Measurements from ENCODE around the gene SULT4A1.
A peak's percentile ranks its signal among the peaks of the same experiment; 100 is the strongest.

SULT4A1 gene

GRCh38 chr22:43837666-43838065 is 24.6 kb downstream of the SULT4A1 start:
- Histone ChIP-seq H3K27ac (replicated peaks; ENCODE audit: low read length) (no peak overlapping the region), H2BK15ac (ENCODE audit: low read length) (no peak overlapping the region), H2BK120ac (ENCODE audit: low read depth, low read length) (no peak overlapping the region), H4K91ac (ENCODE audit: low read depth, low read length, poor library complexity) (no peak overlapping the region), H4K8ac (ENCODE audit: low read depth, low read length) (no peak overlapping the region), H2BK12ac (ENCODE audit: low read length) (no peak overlapping the region), H3K9me3 (replicated peaks in 1 of 2; ENCODE audit: control insufficient read depth in 2 of 2, insufficient read depth in 1 of 2, low read depth in 1 of 2, low read length in 2 of 2) (peaks cover 0 to 2% of the 10 kb centered on the region in 2 donors), H3K18ac (ENCODE audit: low read length) (peak overlapping the region; percentile 57), H3K79me1 (ENCODE audit: low read depth, low read length) (peaks cover 3% of the 10 kb centered on the region), H3K36me3 (replicated peaks in 1 of 2; ENCODE audit: control insufficient read depth in 2 of 2, insufficient read depth in 2 of 2, low read length in 2 of 2) (peaks cover 5 to 32% of the 10 kb centered on the region in 2 donors), H3K27me3 (ENCODE audit: control insufficient read depth in 3 of 3, insufficient read depth in 3 of 3, low read depth in 1 of 3, low read length in 3 of 3) (no peaks in the 10 kb centered on the region), H2AFZ (ENCODE audit: low read length) (no peak overlapping the region), H3K4me3 (ENCODE audit: low read length in 2 of 2) (no peak overlapping the region), H2BK5ac (ENCODE audit: low read length) (peak overlapping the region; percentile 82), H3K14ac (ENCODE audit: low read length) (no peak overlapping the region), H3K4me1 (ENCODE audit: control insufficient read depth in 2 of 2, insufficient read depth in 1 of 2, low read depth in 1 of 2, low read length in 2 of 2) (peaks cover 0 to 2% of the 10 kb centered on the region in 2 donors), H3K4me2 (ENCODE audit: insufficient read depth, low read length, poor library complexity, severe bottlenecking) (no peak overlapping the region), H3K4ac (ENCODE audit: low read length) (no peak overlapping the region), H2AK5ac (ENCODE audit: low read depth, low read length) (no peak overlapping the region), H3K9ac (ENCODE audit: low read depth, low read length, poor library complexity) (no peak overlapping the region), H3K23ac (ENCODE audit: low read depth, low read length, poor library complexity) (peak overlapping the region; percentile 65)
- no CpG with 5 or more reads among the region's 9 CpGs for WGBS, 2 donors (ENCODE audit: extremely low coverage in 2 of 2, insufficient read length in 2 of 2, insufficient replicate concordance in 1 of 2)
- no peak for DNase-seq (ENCODE audit: low spot score)

GRCh38 chr22:43835736-43836135 is 26.6 kb downstream of the SULT4A1 start:
- Histone ChIP-seq H3K27me3 (ENCODE audit: control insufficient read depth in 3 of 3, insufficient read depth in 3 of 3, low read depth in 1 of 3, low read length in 3 of 3) (no peaks in the 10 kb centered on the region), H2BK120ac (ENCODE audit: low read depth, low read length) (no peak overlapping the region), H4K8ac (ENCODE audit: low read depth, low read length) (no peak overlapping the region), H3K36me3 (replicated peaks in 1 of 2; ENCODE audit: control insufficient read depth in 2 of 2, insufficient read depth in 2 of 2, low read length in 2 of 2) (peaks cover 7 to 44% of the 10 kb centered on the region in 2 donors), H3K9me3 (replicated peaks in 1 of 2; ENCODE audit: control insufficient read depth in 2 of 2, insufficient read depth in 1 of 2, low read depth in 1 of 2, low read length in 2 of 2) (peaks cover 0 to 2% of the 10 kb centered on the region in 2 donors), H2AFZ (ENCODE audit: low read length) (no peak overlapping the region), H3K23ac (ENCODE audit: low read depth, low read length, poor library complexity) (no peak overlapping the region), H3K18ac (ENCODE audit: low read length) (no peak overlapping the region), H2BK5ac (ENCODE audit: low read length) (no peak overlapping the region), H3K4me3 (ENCODE audit: low read length in 2 of 2) (no peak overlapping the region), H3K4me2 (ENCODE audit: insufficient read depth, low read length, poor library complexity, severe bottlenecking) (no peak overlapping the region), H2BK15ac (ENCODE audit: low read length) (no peak overlapping the region), H3K9ac (ENCODE audit: low read depth, low read length, poor library complexity) (no peak overlapping the region), H3K14ac (ENCODE audit: low read length) (no peak overlapping the region), H3K4ac (ENCODE audit: low read length) (no peak overlapping the region), H3K27ac (replicated peaks; ENCODE audit: low read length) (no peak overlapping the region), H4K91ac (ENCODE audit: low read depth, low read length, poor library complexity) (no peak overlapping the region), H3K4me1 (ENCODE audit: control insufficient read depth in 2 of 2, insufficient read depth in 1 of 2, low read depth in 1 of 2, low read length in 2 of 2) (peaks cover 0 to 2% of the 10 kb centered on the region in 2 donors), H2BK12ac (ENCODE audit: low read length) (no peak overlapping the region), H2AK5ac (ENCODE audit: low read depth, low read length) (no peak overlapping the region), H3K79me1 (ENCODE audit: low read depth, low read length) (peaks cover 2% of the 10 kb centered on the region)
- WGBS, 2 donors (ENCODE audit: extremely low coverage in 2 of 2, insufficient read length in 2 of 2, insufficient replicate concordance in 1 of 2), result no CpG with 5 or more reads among the region's 13 CpGs
- no peak for DNase-seq (ENCODE audit: low spot score)

GRCh38 chr22:43835166-43835565 is 27.1 kb downstream of the SULT4A1 start:
- Histone ChIP-seq H3K79me1 (ENCODE audit: low read depth, low read length) (peaks cover 2% of the 10 kb centered on the region), H3K4me2 (ENCODE audit: insufficient read depth, low read length, poor library complexity, severe bottlenecking) (no peak overlapping the region), H3K27ac (replicated peaks; ENCODE audit: low read length) (no peak overlapping the region), H2AK5ac (ENCODE audit: low read depth, low read length) (no peak overlapping the region), H3K18ac (ENCODE audit: low read length) (peak overlapping the region; percentile 80), H3K36me3 (replicated peaks in 1 of 2; ENCODE audit: control insufficient read depth in 2 of 2, insufficient read depth in 2 of 2, low read length in 2 of 2) (peaks cover 7 to 49% of the 10 kb centered on the region in 2 donors), H3K9ac (ENCODE audit: low read depth, low read length, poor library complexity) (no peak overlapping the region), H4K91ac (ENCODE audit: low read depth, low read length, poor library complexity) (no peak overlapping the region), H3K9me3 (replicated peaks in 1 of 2; ENCODE audit: control insufficient read depth in 2 of 2, insufficient read depth in 1 of 2, low read depth in 1 of 2, low read length in 2 of 2) (peaks cover 0 to 2% of the 10 kb centered on the region in 2 donors), H2BK12ac (ENCODE audit: low read length) (no peak overlapping the region), H3K23ac (ENCODE audit: low read depth, low read length, poor library complexity) (no peak overlapping the region), H3K4ac (ENCODE audit: low read length) (no peak overlapping the region), H2BK5ac (ENCODE audit: low read length) (no peak overlapping the region), H2BK15ac (ENCODE audit: low read length) (no peak overlapping the region), H4K8ac (ENCODE audit: low read depth, low read length) (no peak overlapping the region), H3K14ac (ENCODE audit: low read length) (no peak overlapping the region), H3K4me1 (ENCODE audit: control insufficient read depth in 2 of 2, insufficient read depth in 1 of 2, low read depth in 1 of 2, low read length in 2 of 2) (peaks cover 0 to 2% of the 10 kb centered on the region in 2 donors), H3K27me3 (ENCODE audit: control insufficient read depth in 3 of 3, insufficient read depth in 3 of 3, low read depth in 1 of 3, low read length in 3 of 3) (no peaks in the 10 kb centered on the region), H3K4me3 (ENCODE audit: low read length in 2 of 2) (no peak overlapping the region), H2AFZ (ENCODE audit: low read length) (no peak overlapping the region), H2BK120ac (ENCODE audit: low read depth, low read length) (no peak overlapping the region)
- WGBS, 2 donors (ENCODE audit: extremely low coverage in 2 of 2, insufficient read length in 2 of 2, insufficient replicate concordance in 1 of 2), result no CpG with 5 or more reads among the region's 12 CpGs
- DNase-seq (ENCODE audit: low spot score), result no peak

DNA sequence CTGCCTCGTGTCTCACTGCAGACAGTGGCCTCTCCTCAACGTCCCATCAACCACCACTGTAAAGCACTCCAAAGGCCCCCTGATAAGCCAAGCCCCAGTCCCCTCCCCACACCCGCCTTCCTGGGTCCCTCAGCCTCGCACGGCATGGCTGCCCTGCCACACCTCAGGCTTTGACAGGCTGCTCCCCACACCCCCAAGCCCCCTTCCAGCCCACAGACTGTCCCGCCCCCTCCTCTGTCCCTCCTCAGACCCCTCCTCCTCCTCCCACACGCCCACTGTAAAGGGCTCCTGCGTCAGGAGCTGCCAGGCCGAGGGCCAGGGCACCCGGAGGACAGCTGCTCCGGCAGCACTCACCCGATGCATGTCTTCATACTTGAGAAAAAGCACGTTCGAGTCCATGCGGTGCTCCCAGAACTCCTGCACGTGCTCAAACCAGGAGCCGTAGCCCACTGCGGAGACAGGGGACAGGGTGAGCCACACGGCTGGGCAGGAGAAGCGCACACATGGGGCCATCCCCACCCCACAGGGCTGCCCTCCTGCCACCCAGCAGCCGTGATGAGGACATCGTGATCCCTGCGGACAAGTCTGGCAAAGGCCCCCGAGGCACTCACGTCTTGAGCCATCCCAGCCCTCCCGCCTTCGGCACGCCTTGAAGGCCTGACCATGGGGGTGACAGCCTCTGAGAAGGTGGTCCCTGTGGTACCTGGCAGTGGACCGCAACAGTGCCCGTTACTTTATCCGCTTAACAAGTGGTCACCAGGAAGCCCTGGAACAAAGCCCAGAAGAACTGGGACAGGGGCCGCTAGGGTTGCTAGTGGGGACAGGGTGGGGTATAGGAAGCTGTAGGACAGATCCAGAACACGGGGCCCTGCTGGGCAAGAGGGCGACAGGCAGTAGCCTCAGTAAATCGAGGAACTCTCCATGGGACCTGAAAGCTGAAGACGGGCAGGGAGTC is 28.8 kb downstream of the SULT4A1 start:
- Histone ChIP-seq H4K8ac (ENCODE audit: low read depth, low read length) (no peak overlapping the region), H2BK5ac (ENCODE audit: low read length) (no peak overlapping the region), H3K4me2 (ENCODE audit: insufficient read depth, low read length, poor library complexity, severe bottlenecking) (no peak overlapping the region), H3K9me3 (replicated peaks in 1 of 2; ENCODE audit: control insufficient read depth in 2 of 2, insufficient read depth in 1 of 2, low read depth in 1 of 2, low read length in 2 of 2) (peaks cover 0 to 2% of the 10 kb centered on the region in 2 donors), H3K79me1 (ENCODE audit: low read depth, low read length) (peaks cover 2% of the 10 kb centered on the region), H2AK5ac (ENCODE audit: low read depth, low read length) (peak overlapping the region; percentile 75), H3K23ac (ENCODE audit: low read depth, low read length, poor library complexity) (no peak overlapping the region), H3K4me3 (ENCODE audit: low read length in 2 of 2) (no peak overlapping the region), H2BK15ac (ENCODE audit: low read length) (no peak overlapping the region), H3K27ac (replicated peaks; ENCODE audit: low read length) (no peak overlapping the region), H3K9ac (ENCODE audit: low read depth, low read length, poor library complexity) (no peak overlapping the region), H3K36me3 (replicated peaks in 1 of 2; ENCODE audit: control insufficient read depth in 2 of 2, insufficient read depth in 2 of 2, low read length in 2 of 2) (peaks cover 7 to 52% of the 10 kb centered on the region in 2 donors), H4K91ac (ENCODE audit: low read depth, low read length, poor library complexity) (peak overlapping the region; percentile 72), H3K14ac (ENCODE audit: low read length) (peak overlapping the region; percentile 38), H2BK120ac (ENCODE audit: low read depth, low read length) (no peak overlapping the region), H2BK12ac (ENCODE audit: low read length) (no peak overlapping the region), H3K27me3 (ENCODE audit: control insufficient read depth in 3 of 3, insufficient read depth in 3 of 3, low read depth in 1 of 3, low read length in 3 of 3) (no peaks in the 10 kb centered on the region), H3K4ac (ENCODE audit: low read length) (no peak overlapping the region), H2AFZ (ENCODE audit: low read length) (no peak overlapping the region), H3K4me1 (ENCODE audit: control insufficient read depth in 2 of 2, insufficient read depth in 1 of 2, low read depth in 1 of 2, low read length in 2 of 2) (peaks cover 0 to 7% of the 10 kb centered on the region in 2 donors), H3K18ac (ENCODE audit: low read length) (peak overlapping the region; percentile 76)
- no peak for DNase-seq (ENCODE audit: low spot score)
- no CpG with 5 or more reads among the region's 36 CpGs for WGBS, 2 donors (ENCODE audit: extremely low coverage in 2 of 2, insufficient read length in 2 of 2, insufficient replicate concordance in 1 of 2)
